Cortex of kidney (tissue), 1 donor: ENCODE data around the gene TBC1D10A.

Experiments used
- DNase-seq: peaks from one replicate; lab custom pipeline; 2025; lab: John Stamatoyannopoulos, UW

The TBC1D10A gene

DNA sequence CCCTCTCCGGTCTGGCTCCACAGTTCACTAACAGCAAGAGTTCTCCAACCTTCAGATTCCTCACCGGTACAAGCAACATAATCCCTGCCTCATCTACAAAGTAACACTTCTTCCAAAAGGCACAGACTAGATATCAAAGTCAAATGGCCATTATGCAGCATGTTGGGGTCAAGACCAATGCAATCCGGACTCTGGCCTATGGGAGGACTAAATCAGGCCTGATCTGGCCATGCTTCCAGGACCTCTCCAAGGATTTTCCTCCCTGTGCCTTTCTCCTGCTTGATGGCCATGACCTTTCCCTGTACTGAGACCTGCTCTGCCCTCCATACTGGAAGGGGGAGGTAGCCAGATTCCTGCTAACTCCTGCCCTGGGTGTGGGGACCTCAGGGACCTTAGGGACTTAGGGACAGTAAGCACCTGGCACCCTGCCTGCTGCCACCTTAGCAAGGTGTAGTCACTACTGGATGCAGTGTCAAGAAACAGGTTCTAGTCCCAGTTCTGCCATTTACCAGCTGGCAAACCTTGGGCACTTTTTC, 6.7 kb downstream of the TBC1D10A start:
- no peak for DNase-seq

- no peak for DNase-seq
Observed at GRCh38 chr22:30318799-30319419, 7.8 kb downstream of the TBC1D10A start.

DNA sequence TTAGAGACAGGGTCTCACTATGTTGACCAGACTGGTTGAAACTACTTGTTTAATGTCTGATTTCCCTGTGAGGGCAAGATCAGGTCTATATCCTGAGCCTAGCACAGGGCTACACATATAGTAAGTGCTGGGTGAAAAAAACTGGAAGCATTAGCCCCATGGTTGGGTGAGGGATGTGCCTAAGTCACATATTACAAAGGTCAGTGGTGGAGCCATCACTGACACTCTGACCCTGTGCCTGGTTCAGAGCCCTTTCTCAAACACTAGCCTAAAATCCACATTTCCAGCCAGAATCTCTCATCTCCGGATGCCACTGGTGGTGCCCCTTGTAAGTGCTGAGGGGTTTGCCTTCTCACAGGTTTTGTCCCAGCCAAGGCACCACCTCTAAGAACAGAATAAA, 9.0 kb downstream of the TBC1D10A start:
- no peak for DNase-seq

GRCh38 chr22:30315962-30316576, 10.7 kb downstream of the TBC1D10A start:
- no peak for DNase-seq

GRCh38 chr22:30314915-30315314, 11.8 kb downstream of the TBC1D10A start:
- DNase-seq: no peak

DNA sequence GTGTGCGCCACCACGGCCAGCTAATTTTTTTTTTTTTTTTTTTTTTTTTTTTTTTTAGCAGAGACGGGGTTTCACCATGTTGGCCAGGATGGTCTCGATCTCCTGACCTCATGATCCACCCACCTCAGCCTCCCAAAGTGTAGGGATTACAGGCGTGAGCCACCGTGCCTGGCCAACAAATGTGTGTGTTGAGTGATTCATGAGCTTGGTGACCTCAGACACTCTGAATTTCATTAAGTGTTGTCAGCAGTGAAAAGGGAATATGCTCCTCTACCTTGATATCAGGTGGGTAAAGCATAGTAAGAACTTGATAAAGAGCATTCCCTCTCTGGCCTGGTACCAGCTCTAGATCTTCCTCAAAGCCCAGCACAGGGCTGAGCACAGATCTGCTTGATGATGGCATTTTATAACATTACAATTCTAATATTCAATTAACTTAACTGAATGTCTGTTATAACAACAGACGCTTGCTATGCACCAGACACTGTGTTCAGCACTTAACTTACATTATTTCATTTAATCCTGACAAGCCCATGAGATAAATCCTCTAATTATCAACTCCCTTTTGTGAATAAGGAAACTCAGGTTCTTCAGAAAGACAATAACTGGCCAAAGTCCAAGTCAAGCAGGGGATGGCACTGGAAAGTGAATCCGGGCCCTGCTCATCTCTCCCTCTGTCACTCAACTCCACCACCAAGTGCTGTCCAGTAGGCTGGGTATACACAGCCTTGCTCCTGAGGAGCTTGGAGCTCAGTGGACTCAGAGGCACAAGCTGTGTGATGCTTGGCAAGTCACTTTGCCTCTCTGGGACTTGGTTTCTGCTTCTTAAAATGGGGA, 13.0 kb downstream of the TBC1D10A start:
- DNase-seq: no peak

DNA sequence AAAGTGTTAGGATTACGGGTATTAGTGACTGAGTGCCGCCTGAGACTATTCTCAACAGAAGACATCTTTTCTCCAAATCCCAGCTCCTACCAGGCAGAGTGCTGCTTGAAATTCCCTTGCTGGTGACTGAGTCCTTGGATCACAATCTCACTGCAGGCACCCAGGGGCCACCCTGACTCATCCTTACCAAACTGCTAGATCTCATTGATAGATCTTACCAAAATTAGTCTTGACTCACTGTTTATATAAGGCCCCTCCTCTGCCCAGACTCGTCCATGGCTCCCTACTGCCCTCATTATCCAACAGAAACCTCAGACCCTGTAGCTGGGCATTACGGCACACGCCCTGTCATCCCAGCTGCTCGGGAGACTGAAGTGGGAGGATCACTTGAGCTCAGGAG, 14.7 kb downstream of the TBC1D10A start:
- no peak for DNase-seq

GRCh38 chr22:30310881-30311771, 15.6 kb downstream of the TBC1D10A start:
- no peak for DNase-seq

DNA sequence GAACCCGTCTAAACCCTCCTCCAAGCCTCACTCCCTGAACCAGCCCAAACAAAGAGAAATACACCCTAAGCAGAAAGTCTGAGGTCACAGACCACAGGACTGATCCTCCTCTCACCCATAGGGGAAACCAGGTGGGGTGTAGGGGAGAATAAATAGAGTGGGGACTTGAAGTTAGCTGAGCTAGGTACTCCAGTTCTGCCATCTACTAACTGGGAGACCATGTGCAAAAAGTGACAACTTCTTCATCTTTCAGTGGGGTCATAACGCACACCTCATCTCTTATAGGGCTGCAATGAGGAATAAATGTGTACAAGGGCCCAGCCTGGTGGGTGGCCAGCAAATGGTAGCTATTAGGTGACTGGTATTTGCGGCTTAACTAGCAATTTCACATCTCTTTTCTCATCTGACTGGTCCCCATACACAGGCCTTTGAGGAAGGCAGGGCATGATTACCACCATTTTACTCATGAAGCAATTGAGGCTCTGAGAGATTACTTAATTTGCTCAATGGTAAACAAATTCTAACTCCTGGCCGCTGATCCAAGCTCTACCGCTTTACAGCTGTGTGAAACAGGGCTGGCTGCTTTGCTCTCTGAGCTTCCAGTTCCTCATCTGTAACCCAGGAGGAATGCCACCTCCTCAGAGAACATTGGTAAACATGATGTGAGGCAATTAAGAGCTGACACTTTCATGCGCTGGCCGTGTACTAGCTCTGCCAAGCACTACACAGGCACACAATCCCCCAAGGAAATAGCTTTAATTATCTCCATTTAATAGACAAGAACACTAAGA, 16.6 kb downstream of the TBC1D10A start:
- no peak for DNase-seq

- no peak for DNase-seq
Observed at GRCh38 chr22:30308518-30309230, 18.1 kb downstream of the TBC1D10A start.

GRCh38 chr22:30308093-30308492, 18.6 kb downstream of the TBC1D10A start:
- no peak for DNase-seq

GRCh38 chr22:30307041-30307574, 19.6 kb downstream of the TBC1D10A start:
- no peak for DNase-seq

- no peak for DNase-seq
Observed at GRCh38 chr22:30306627-30307011, 20.1 kb downstream of the TBC1D10A start.

DNA sequence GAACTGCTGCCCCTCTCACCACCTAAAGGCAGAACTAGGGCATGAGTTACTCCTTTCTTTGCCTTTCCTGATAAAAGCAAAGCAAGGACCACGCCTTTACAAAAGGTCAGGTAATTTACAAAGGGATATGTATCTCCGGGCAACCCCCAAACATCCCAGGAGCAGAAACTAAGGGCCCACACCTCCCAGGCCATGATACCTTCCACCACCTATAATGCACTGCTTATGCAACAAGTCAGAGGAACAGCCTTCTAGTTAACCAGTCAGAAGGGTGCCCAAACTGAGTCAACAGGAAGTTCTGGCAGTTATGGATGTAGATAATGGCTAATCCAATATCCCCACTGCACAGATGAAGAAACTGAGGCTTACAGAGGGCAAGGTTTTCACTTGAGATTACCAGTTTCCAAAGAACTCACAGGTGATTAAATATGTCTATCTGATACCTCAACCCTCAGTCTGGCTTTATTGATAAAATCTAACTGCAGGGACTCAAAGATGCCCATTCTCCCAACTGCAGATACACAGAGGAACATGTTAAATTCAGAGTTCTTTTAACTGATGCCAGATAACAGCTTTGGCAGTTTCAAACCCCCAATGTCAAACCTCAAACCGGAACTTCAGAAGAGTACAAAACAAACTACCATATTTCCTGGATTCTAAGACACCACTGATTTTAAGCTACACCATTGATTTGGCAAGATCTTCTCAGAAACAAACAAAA, 20.7 kb downstream of the TBC1D10A start:
- DNase-seq: no peak

DNA sequence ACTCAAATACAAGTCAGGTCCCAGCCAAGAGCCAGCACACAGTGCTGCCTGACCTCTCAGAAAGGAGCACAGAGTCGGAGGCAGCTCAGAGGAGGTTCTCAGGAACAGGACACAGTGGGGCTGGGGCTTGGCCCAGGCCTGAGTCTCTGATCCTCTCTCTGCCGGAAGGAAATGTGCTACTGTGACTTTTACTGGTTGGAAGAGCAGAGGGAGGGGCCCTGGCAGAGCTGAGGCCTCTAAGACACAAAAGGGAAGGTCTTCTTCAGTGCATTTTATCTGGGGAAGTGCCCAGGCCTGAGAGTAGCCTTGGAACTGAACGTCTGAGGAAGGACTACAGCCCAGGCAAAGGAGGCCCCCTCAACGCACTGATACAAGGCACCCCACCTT, 21.2 kb downstream of the TBC1D10A start:
- DNase-seq: no peak

DNA sequence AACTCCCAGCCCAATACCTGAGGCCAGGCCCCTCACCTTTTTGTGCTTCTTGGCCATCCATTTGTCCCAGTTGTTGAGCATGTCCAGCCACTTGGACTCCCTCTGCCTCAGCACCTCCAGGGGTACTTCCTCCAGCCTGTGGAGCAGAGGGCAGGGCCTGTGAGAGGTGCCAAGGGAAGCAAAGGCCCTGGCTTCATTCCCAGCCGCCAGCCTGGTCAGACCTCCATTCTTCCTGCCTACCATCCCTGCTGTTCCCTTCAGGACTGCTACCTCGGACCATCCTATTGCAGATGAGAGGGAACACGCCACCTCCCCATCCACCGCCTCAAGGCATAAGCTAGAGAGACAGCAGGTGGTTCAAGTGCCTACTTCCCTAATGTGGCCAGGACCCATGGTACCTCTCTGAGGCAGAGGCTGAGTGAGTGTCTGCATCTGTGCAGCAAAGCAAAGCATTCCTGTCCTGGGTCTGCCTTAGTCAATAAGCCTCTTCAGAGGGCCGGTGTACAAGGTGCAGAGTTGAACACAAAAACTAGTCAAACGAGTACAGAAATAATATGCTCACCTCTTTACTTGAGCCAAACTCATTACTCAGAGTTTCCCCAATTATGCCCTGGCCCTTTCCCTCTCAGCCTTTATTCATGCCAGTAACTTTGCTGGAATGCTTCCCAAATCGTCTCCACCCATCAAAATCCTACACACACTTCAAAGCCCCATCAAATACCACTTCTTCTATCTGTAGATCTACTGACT, 22.1 kb downstream of the TBC1D10A start:
- no peak for DNase-seq

GRCh38 chr22:30302810-30303138, 24.0 kb downstream of the TBC1D10A start:
- DNase-seq: no peak

- no peak for DNase-seq
Observed at GRCh38 chr22:30301995-30302809, 24.5 kb downstream of the TBC1D10A start.
